ENCODE data around the gene LMO7. TPM values are rescaled to one million over a fixed set of nuclear protein-coding genes. Genes with fewer than 3 reads are reported as not detected.

Gene LMO7
- total RNA-seq, 1 experiment from 2014 or later, result 11.8 TPM

DNA sequence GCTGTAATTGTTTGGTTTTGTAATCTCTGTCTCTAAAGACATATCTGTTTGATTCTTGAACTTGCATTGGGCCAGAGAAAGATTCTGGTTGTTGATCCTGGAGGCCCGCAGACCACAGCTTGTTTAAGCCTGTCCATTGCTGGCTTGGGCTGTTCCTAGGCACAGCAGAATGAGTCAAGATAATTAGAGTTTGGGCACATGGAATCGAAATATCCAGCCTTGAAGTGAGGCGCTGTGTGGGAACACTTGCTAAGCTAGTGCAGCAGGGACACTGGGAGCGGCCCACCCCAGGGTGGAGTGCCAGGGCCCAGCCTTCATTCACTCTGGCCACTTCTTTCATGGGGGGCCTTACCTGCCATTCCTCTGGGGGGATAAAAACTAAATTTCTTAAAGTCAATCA is 219.7 kb downstream of the LMO7 start:
- H3K4me1 ChIP-seq (ENCODE audit: control insufficient read depth, insufficient read depth, low read length), result no peaks in the 10 kb centered on the region
- POLR2A ChIA-PET, result no interaction called here

DNA sequence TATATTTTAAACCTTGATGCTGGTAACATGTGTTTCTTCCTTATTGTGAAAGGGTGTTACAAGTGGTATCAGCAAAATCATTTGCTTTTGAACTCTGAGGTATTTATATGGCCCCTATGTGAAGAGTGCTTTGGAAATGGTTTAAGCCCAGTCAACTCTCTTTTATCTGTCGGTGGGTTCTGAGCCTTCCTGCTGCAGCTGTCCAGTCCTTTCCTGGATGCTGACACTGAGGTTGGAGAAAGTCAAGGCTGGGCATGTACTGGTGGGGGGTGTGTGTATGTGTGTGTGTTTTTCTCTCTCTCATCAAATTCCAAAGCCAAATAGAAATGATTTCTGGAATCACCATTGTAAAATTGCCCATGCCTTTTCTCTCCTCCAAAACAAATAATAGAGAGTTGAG is 221.2 kb downstream of the LMO7 start:
- in situ Hi-C loops (cut with HindIII; ENCODE audit: low pct_unique_long_range_greater_than_20kb, low sequenced_read_pairs), result no loop called here
- no peak for TF ChIP-seq POLR2AphosphoS5 (IDR thresholded peaks at IDR 0.05; ENCODE audit: low read depth, low read length)
- TF ChIP-seq, protein P1, sequence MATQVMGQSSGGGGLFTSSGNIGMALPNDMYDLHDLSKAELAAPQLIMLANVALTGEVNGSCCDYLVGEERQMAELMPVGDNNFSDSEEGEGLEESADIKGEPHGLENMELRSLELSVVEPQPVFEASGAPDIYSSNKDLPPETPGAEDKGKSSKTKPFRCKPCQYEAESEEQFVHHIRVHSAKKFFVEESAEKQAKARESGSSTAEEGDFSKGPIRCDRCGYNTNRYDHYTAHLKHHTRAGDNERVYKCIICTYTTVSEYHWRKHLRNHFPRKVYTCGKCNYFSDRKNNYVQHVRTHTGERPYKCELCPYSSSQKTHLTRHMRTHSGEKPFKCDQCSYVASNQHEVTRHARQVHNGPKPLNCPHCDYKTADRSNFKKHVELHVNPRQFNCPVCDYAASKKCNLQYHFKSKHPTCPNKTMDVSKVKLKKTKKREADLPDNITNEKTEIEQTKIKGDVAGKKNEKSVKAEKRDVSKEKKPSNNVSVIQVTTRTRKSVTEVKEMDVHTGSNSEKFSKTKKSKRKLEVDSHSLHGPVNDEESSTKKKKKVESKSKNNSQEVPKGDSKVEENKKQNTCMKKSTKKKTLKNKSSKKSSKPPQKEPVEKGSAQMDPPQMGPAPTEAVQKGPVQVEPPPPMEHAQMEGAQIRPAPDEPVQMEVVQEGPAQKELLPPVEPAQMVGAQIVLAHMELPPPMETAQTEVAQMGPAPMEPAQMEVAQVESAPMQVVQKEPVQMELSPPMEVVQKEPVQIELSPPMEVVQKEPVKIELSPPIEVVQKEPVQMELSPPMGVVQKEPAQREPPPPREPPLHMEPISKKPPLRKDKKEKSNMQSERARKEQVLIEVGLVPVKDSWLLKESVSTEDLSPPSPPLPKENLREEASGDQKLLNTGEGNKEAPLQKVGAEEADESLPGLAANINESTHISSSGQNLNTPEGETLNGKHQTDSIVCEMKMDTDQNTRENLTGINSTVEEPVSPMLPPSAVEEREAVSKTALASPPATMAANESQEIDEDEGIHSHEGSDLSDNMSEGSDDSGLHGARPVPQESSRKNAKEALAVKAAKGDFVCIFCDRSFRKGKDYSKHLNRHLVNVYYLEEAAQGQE (IDR thresholded peaks at IDR 0.05; ENCODE audit: insufficient read depth in 1 of 2, low read depth in 2 of 2, low read length in 1 of 2), result no peak
- no peak for TF ChIP-seq SIN3A (IDR thresholded peaks at IDR 0.05; ENCODE audit: borderline replicate concordance, insufficient read depth, low read depth, low read length)
- TF ChIP-seq TCF7L2 (IDR thresholded peaks at IDR 0.05; ENCODE audit: low read depth, low read length), result no peak
- TF ChIP-seq, protein P2, sequence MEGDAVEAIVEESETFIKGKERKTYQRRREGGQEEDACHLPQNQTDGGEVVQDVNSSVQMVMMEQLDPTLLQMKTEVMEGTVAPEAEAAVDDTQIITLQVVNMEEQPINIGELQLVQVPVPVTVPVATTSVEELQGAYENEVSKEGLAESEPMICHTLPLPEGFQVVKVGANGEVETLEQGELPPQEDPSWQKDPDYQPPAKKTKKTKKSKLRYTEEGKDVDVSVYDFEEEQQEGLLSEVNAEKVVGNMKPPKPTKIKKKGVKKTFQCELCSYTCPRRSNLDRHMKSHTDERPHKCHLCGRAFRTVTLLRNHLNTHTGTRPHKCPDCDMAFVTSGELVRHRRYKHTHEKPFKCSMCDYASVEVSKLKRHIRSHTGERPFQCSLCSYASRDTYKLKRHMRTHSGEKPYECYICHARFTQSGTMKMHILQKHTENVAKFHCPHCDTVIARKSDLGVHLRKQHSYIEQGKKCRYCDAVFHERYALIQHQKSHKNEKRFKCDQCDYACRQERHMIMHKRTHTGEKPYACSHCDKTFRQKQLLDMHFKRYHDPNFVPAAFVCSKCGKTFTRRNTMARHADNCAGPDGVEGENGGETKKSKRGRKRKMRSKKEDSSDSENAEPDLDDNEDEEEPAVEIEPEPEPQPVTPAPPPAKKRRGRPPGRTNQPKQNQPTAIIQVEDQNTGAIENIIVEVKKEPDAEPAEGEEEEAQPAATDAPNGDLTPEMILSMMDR (IDR thresholded peaks at IDR 0.05), result no peak
- Histone ChIP-seq H3K4me1 (ENCODE audit: control insufficient read depth, insufficient read depth, low read length) (no peaks in the 10 kb centered on the region), H3K36me3 (ENCODE audit: control insufficient read depth, insufficient read depth, low read length) (no peaks in the 10 kb centered on the region), H3K4me3 (ENCODE audit: low read depth in 2 of 2, low read length in 2 of 2) (no peak overlapping the region), H3K27ac (ENCODE audit: low read length) (no peak overlapping the region), H3K27me3 (ENCODE audit: control insufficient read depth, insufficient read depth, low read length) (no peaks in the 10 kb centered on the region), H3K9me3 (ENCODE audit: control insufficient read depth, insufficient read depth, low read depth, low read length) (no peaks in the 10 kb centered on the region)
- ChIA-PET CTCF (no interaction called here), POLR2A (no interaction called here)
- ATAC-seq (no peak), DNase-seq (ENCODE audit: low read depth, low spot score) (no peak)
- no TSS peak for BruUV-seq (replicated peaks)
- intact Hi-C loops (cut with micrococcal nuclease; ENCODE audit: unreplicated experiment), result no loop called here

More for the DNA sequence above, 219.7 kb downstream of the LMO7 start:
- intact Hi-C loops (cut with micrococcal nuclease; ENCODE audit: unreplicated experiment), result no loop called here
- Histone ChIP-seq H3K36me3 (ENCODE audit: control insufficient read depth, insufficient read depth, low read length) (no peaks in the 10 kb centered on the region), H3K27me3 (ENCODE audit: control insufficient read depth, insufficient read depth, low read length) (no peaks in the 10 kb centered on the region), H3K4me3 (ENCODE audit: low read depth in 2 of 2, low read length in 2 of 2) (no peak overlapping the region), H3K27ac (ENCODE audit: low read length) (no peak overlapping the region), H3K9me3 (ENCODE audit: control insufficient read depth, insufficient read depth, low read depth, low read length) (no peaks in the 10 kb centered on the region)
- no TSS peak for BruUV-seq (replicated peaks)
- no peak for ATAC-seq
- CTCF ChIA-PET, result no interaction called here
- TF ChIP-seq, protein P1 (IDR thresholded peaks at IDR 0.05; ENCODE audit: insufficient read depth in 1 of 2, low read depth in 2 of 2, low read length in 1 of 2), result no peak
- TF ChIP-seq TCF7L2 (IDR thresholded peaks at IDR 0.05; ENCODE audit: low read depth, low read length) (no peak), POLR2AphosphoS5 (IDR thresholded peaks at IDR 0.05; ENCODE audit: low read depth, low read length) (no peak), SIN3A (IDR thresholded peaks at IDR 0.05; ENCODE audit: borderline replicate concordance, insufficient read depth, low read depth, low read length) (no peak)
- TF ChIP-seq, protein P2 (IDR thresholded peaks at IDR 0.05), result no peak
- in situ Hi-C loops (cut with HindIII; ENCODE audit: low pct_unique_long_range_greater_than_20kb, low sequenced_read_pairs), result no loop called here
- DNase-seq (ENCODE audit: low read depth, low spot score), result no peak

Data from Panc1 (cell line).